ENCODE results near the gene KSR1. TPM values are rescaled to one million over a fixed set of nuclear protein-coding genes. Genes with fewer than 3 reads are reported as not detected.
"Not testable (repeated sequence)": the region's sequence is repeated elsewhere in the genome, so short reads cannot be mapped to it uniquely, and the experiment has no call there.

Gene KSR1
- total and polyA plus RNA-seq, 3 donors from 2014 or later: 44.8 to 80.7 (median 63.7) TPM

DNA sequence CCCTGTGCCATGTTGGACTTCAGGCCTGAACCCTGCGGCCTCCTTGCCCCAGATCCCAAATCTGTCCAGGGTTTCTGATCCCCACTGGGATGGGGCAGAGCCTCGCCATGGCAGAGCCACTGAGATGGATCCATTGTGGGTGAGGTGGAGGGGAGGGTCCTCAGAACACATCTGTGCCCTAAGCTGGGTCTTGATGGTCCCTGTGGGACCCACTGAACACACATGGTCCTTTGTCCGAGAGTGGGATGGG is 38.0 kb upstream of the KSR1 start:
- Histone ChIP-seq H3K36me3 (ENCODE audit: low read depth, missing control alignments) (no peaks in the 10 kb centered on the region), H3K4me1 (no peaks in the 10 kb centered on the region), H3K27me3 (no peaks in the 10 kb centered on the region), H3K27ac (no peak overlapping the region), H3K4me3 (no peak overlapping the region), H3K9me3 (no peaks in the 10 kb centered on the region)
- DNase-seq: no peak
- 76 to 94% methylated on average over 3 of the region's 3 CpGs for WGBS, 2 donors
- no peak for TF ChIP-seq CTCF (IDR thresholded peaks at IDR 0.05)
- no peak for TF ChIP-seq POLR2A (IDR thresholded peaks at IDR 0.05)
- intact Hi-C loops (cut with DNase I; ENCODE audit: low total_unique reads): no loop called here

GRCh38 chr17:27419156-27419555 is 37.1 kb upstream of the KSR1 start:
- no peaks in the 10 kb centered on the region for H3K4me1 ChIP-seq
- 92 to 97% methylated on average over 4 of the region's 4 CpGs for WGBS, 2 donors

GRCh38 chr17:27420211-27420950 is 35.9 kb upstream of the KSR1 start:
- intact Hi-C loops (cut with DNase I; ENCODE audit: low total_unique reads): no loop called here
- H3K27me3 ChIP-seq: no peaks in the 10 kb centered on the region
- H3K27ac ChIP-seq: no peak overlapping the region
- no peak for DNase-seq
- TF ChIP-seq POLR2A (IDR thresholded peaks at IDR 0.05) (no peak), CTCF (IDR thresholded peaks at IDR 0.05) (no peak)
- no peaks in the 10 kb centered on the region for H3K4me1 ChIP-seq
- no peak overlapping the region for H3K4me3 ChIP-seq
- H3K36me3 ChIP-seq (ENCODE audit: low read depth, missing control alignments): no peaks in the 10 kb centered on the region
- 80 to 88% methylated on average over 7 to 9 of the region's 9 CpGs for WGBS, 2 donors
- no peaks in the 10 kb centered on the region for H3K9me3 ChIP-seq

More at GRCh38 chr17:27419156-27419555, 37.1 kb upstream of the KSR1 start:
- Histone ChIP-seq H3K36me3 (ENCODE audit: low read depth, missing control alignments) (no peaks in the 10 kb centered on the region), H3K27ac (no peak overlapping the region), H3K4me3 (no peak overlapping the region), H3K27me3 (no peaks in the 10 kb centered on the region), H3K9me3 (no peaks in the 10 kb centered on the region)
- DNase-seq: no peak
- intact Hi-C loops (cut with DNase I; ENCODE audit: low total_unique reads): no loop called here
- TF ChIP-seq CTCF (IDR thresholded peaks at IDR 0.05) (no peak), POLR2A (IDR thresholded peaks at IDR 0.05) (no peak)

- 94% methylated on average over 10 of the region's 10 CpGs for WGBS, 2 donors
- TF ChIP-seq POLR2A (IDR thresholded peaks at IDR 0.05) (no peak), CTCF (IDR thresholded peaks at IDR 0.05) (no peak)
- no peak for DNase-seq
- Histone ChIP-seq H3K27me3 (no peaks in the 10 kb centered on the region), H3K4me3 (no peak overlapping the region), H3K36me3 (ENCODE audit: low read depth, missing control alignments) (no peaks in the 10 kb centered on the region), H3K4me1 (no peaks in the 10 kb centered on the region), H3K27ac (no peak overlapping the region), H3K9me3 (no peaks in the 10 kb centered on the region)
- intact Hi-C loops (cut with DNase I; ENCODE audit: low total_unique reads): no loop called here
Measured at GRCh38 chr17:27421111-27421510, 35.1 kb upstream of the KSR1 start.

- H3K4me1 ChIP-seq; H3K36me3 ChIP-seq (ENCODE audit: low read depth, missing control alignments); H3K4me3 ChIP-seq; H3K9me3 ChIP-seq; DNase-seq; intact Hi-C loops (cut with DNase I; ENCODE audit: low total_unique reads); H3K27me3 ChIP-seq; H3K27ac ChIP-seq: not testable (repeated sequence)
- WGBS, 2 donors: 93 to 94% methylated on average over 4 to 6 of the region's 6 CpGs
Measured at GRCh38 chr17:27421626-27422025, 34.6 kb upstream of the KSR1 start.

All from testis (tissue), 3 donors.